Measurements from ENCODE around the gene RPL31.

DNA sequence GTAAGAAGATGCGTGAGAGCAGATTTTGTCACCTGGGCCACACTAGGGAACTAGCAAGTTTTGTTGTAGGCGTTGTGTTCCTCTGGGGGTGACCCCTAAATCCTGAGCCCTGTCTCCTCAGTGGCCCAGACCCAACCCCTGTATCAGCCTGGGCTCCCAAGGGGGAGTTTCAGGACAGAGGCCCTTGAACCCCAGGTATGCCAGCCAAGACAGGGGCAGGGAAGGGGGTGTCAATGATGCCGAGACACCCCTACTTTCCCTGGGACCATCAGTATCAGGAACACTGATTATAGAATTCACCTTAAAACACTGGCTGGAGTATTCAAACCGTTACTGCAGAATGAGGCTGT lies 39.1 kb upstream of the RPL31 start:
- TF ChIP-seq, protein P1, sequence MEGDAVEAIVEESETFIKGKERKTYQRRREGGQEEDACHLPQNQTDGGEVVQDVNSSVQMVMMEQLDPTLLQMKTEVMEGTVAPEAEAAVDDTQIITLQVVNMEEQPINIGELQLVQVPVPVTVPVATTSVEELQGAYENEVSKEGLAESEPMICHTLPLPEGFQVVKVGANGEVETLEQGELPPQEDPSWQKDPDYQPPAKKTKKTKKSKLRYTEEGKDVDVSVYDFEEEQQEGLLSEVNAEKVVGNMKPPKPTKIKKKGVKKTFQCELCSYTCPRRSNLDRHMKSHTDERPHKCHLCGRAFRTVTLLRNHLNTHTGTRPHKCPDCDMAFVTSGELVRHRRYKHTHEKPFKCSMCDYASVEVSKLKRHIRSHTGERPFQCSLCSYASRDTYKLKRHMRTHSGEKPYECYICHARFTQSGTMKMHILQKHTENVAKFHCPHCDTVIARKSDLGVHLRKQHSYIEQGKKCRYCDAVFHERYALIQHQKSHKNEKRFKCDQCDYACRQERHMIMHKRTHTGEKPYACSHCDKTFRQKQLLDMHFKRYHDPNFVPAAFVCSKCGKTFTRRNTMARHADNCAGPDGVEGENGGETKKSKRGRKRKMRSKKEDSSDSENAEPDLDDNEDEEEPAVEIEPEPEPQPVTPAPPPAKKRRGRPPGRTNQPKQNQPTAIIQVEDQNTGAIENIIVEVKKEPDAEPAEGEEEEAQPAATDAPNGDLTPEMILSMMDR (IDR thresholded peaks at IDR 0.05): no peak
- TF ChIP-seq POLR2A (IDR thresholded peaks at IDR 0.05): no peak

Measured in transverse colon (tissue), 3 donors.